GM12878 (cell line): Measurements from ENCODE around the gene ZNF836. TPM values are rescaled to one million over a fixed set of nuclear protein-coding genes. Genes with fewer than 3 reads are reported as not detected.
A peak's percentile ranks its signal among the peaks of the same experiment; 100 is the strongest.

Source experiments
- ASH2L ChIP-seq: fragments of 300-600, 200-600 bp; sonication (generic); IDR thresholded peaks from 2 replicates; pipeline ENCODE4 v1.6.1; 2017; ENCODE audit warnings: low read depth, mild to moderate bottlenecking, borderline replicate concordance
- ATF7 ChIP-seq: fragments of 450-650 bp; IDR thresholded peaks from 2 replicates; pipeline ENCODE4 v1.6.1; 2016; ENCODE audit warnings: low read depth, mild to moderate bottlenecking
- IRF4 ChIP-seq: IDR thresholded peaks from 2 replicates; pipeline ENCODE4 v1.6.1; 2011; ENCODE audit warnings: low read depth, low read length
- JUNB ChIP-seq: IDR thresholded peaks from 2 replicates; pipeline ENCODE4 v1.6.1; 2016; ENCODE audit warnings: antibody characterized with exemption, mild to moderate bottlenecking
- MYC ChIP-seq: IDR thresholded peaks from 2 replicates; pipeline ENCODE4 v1.6.1; 2011; ENCODE audit warnings: mild to moderate bottlenecking, low read length, moderate library complexity, inconsistent platforms; ENCODE audit not compliant: insufficient read depth, insufficient replicate concordance, insufficient read length, severe bottlenecking
- PAX8 ChIP-seq: fragments of 450-650 bp; IDR thresholded peaks from 2 replicates; pipeline ENCODE4 v1.6.1; 2017; ENCODE audit warnings: mild to moderate bottlenecking, moderate library complexity
- PML ChIP-seq: IDR thresholded peaks from 2 replicates; pipeline ENCODE4 v1.6.1; 2012; ENCODE audit warnings: low read length, inconsistent platforms
- SP1 ChIP-seq: IDR thresholded peaks from one replicate; pipeline ENCODE4 v1.6.1; 2011; ENCODE audit warnings: low read depth, low read length
- STAT1 ChIP-seq: fragments of 450-650 bp; conservative IDR thresholded peaks from 2 replicates; pipeline ENCODE4 v1.6.1; 2014; ENCODE audit warnings: antibody characterized with exemption, mild to moderate bottlenecking
- TCF12 ChIP-seq: IDR thresholded peaks from 2 replicates; pipeline ENCODE4 v1.6.1; 2011; ENCODE audit warnings: low read depth, mild to moderate bottlenecking, low read length
- YBX1 ChIP-seq: fragments of 450-650 bp; IDR thresholded peaks from 2 replicates; pipeline ENCODE4 v1.6.1; 2016; ENCODE audit warnings: antibody characterized with exemption
- YY1 ChIP-seq: IDR thresholded peaks from 2 replicates; pipeline ENCODE4 v1.6.1; 2011; ENCODE audit warnings: low read depth, mild to moderate bottlenecking, low read length
- ZNF622 ChIP-seq: fragments of 450-650 bp; IDR thresholded peaks from 2 replicates; pipeline ENCODE4 v1.6.1; 2017; ENCODE audit warnings: mild to moderate bottlenecking, inconsistent platforms
- polyA plus RNA-seq, 11 experiments: library from polyadenylated mRNA; depleted of rRNA in 4 of 11; unstranded in 6 of 11; stranded (reverse) in 5 of 11; fragments of >200 nt; fragmentation: Nextera tagmentation in 4 of 11; fragmentation: Illumina TruSeq in 1 of 11; extraction: Ambion mirVana in 4 of 11; extraction: Trizol in 1 of 11; gene quantifications; 1 replicate in 1 of 11; 2 replicates in 10 of 11; pipeline versions ENCODE4 v1.2.1 to v1.2.3, GENCODE V29; 2011 to 2016; ENCODE audit warnings: inconsistent platforms in 2 of 11, missing spikeins in 2 of 11, low read depth in 1 of 11
- total RNA-seq, 4 experiments: library from RNA; depleted of rRNA in 3 of 4; stranded (reverse); fragments of >200 nt in 3 of 4; fragmentation: Illumina TruSeq in 1 of 4; extraction: Trizol in 1 of 4; gene quantifications; 2 replicates each; pipeline versions ENCODE4 v1.2.1 to v1.2.3, GENCODE V29; 2013 to 2021
- TF ChIP-seq, protein P1 (sequence below): fragments of 450-650 bp; IDR thresholded peaks from 2 replicates; pipeline ENCODE4 v1.6.1; 2017; ENCODE audit warnings: mild to moderate bottlenecking, moderate library complexity
- TF ChIP-seq, protein P2 (sequence below): fragments of 450-650 bp; IDR thresholded peaks from 2 replicates; pipeline ENCODE4 v1.6.1; 2017; ENCODE audit warnings: mild to moderate bottlenecking, moderate library complexity
- TF ChIP-seq, protein P3 (sequence below): IDR thresholded peaks from 2 replicates; pipeline ENCODE4 v1.6.1; 2012; ENCODE audit warnings: mild to moderate bottlenecking, low read depth, low read length

ZNF836 gene
- total and polyA plus RNA-seq, 10 of the 15 experiments (the other 5 are each of a cell fraction or from before 2014, with no cell fraction given): 4.5 to 9.2 (median 6.2) TPM

- TF ChIP-seq PML (no peak), YY1 (0 out of 2 replicates have a peak, but pooled peaks have one; percentile 41), ZNF622 (no peak), STAT1 (no peak), ATF7 (no peak), JUNB (no peak), YBX1 (no peak), ASH2L (no peak), MYC (no peak), PAX8 (no peak), TCF12 (no peak), IRF4 (no peak), SP1 (peak; percentile 66)
- TF ChIP-seq, protein P1, sequence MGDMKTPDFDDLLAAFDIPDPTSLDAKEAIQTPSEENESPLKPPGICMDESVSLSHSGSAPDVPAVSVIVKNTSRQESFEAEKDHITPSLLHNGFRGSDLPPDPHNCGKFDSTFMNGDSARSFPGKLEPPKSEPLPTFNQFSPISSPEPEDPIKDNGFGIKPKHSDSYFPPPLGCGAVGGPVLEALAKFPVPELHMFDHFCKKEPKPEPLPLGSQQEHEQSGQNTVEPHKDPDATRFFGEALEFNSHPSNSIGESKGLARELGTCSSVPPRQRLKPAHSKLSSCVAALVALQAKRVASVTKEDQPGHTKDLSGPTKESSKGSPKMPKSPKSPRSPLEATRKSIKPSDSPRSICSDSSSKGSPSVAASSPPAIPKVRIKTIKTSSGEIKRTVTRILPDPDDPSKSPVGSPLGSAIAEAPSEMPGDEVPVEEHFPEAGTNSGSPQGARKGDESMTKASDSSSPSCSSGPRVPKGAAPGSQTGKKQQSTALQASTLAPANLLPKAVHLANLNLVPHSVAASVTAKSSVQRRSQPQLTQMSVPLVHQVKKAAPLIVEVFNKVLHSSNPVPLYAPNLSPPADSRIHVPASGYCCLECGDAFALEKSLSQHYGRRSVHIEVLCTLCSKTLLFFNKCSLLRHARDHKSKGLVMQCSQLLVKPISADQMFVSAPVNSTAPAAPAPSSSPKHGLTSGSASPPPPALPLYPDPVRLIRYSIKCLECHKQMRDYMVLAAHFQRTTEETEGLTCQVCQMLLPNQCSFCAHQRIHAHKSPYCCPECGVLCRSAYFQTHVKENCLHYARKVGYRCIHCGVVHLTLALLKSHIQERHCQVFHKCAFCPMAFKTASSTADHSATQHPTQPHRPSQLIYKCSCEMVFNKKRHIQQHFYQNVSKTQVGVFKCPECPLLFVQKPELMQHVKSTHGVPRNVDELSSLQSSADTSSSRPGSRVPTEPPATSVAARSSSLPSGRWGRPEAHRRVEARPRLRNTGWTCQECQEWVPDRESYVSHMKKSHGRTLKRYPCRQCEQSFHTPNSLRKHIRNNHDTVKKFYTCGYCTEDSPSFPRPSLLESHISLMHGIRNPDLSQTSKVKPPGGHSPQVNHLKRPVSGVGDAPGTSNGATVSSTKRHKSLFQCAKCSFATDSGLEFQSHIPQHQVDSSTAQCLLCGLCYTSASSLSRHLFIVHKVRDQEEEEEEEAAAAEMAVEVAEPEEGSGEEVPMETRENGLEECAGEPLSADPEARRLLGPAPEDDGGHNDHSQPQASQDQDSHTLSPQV: 0 out of 2 replicates have a peak, but pooled peaks have one; percentile 41
- TF ChIP-seq, protein P2, sequence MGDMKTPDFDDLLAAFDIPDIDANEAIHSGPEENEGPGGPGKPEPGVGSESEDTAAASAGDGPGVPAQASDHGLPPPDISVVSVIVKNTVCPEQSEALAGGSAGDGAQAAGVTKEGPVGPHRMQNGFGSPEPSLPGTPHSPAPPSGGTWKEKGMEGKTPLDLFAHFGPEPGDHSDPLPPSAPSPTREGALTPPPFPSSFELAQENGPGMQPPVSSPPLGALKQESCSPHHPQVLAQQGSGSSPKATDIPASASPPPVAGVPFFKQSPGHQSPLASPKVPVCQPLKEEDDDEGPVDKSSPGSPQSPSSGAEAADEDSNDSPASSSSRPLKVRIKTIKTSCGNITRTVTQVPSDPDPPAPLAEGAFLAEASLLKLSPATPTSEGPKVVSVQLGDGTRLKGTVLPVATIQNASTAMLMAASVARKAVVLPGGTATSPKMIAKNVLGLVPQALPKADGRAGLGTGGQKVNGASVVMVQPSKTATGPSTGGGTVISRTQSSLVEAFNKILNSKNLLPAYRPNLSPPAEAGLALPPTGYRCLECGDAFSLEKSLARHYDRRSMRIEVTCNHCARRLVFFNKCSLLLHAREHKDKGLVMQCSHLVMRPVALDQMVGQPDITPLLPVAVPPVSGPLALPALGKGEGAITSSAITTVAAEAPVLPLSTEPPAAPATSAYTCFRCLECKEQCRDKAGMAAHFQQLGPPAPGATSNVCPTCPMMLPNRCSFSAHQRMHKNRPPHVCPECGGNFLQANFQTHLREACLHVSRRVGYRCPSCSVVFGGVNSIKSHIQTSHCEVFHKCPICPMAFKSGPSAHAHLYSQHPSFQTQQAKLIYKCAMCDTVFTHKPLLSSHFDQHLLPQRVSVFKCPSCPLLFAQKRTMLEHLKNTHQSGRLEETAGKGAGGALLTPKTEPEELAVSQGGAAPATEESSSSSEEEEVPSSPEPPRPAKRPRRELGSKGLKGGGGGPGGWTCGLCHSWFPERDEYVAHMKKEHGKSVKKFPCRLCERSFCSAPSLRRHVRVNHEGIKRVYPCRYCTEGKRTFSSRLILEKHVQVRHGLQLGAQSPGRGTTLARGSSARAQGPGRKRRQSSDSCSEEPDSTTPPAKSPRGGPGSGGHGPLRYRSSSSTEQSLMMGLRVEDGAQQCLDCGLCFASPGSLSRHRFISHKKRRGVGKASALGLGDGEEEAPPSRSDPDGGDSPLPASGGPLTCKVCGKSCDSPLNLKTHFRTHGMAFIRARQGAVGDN: no peak
- TF ChIP-seq, protein P3, sequence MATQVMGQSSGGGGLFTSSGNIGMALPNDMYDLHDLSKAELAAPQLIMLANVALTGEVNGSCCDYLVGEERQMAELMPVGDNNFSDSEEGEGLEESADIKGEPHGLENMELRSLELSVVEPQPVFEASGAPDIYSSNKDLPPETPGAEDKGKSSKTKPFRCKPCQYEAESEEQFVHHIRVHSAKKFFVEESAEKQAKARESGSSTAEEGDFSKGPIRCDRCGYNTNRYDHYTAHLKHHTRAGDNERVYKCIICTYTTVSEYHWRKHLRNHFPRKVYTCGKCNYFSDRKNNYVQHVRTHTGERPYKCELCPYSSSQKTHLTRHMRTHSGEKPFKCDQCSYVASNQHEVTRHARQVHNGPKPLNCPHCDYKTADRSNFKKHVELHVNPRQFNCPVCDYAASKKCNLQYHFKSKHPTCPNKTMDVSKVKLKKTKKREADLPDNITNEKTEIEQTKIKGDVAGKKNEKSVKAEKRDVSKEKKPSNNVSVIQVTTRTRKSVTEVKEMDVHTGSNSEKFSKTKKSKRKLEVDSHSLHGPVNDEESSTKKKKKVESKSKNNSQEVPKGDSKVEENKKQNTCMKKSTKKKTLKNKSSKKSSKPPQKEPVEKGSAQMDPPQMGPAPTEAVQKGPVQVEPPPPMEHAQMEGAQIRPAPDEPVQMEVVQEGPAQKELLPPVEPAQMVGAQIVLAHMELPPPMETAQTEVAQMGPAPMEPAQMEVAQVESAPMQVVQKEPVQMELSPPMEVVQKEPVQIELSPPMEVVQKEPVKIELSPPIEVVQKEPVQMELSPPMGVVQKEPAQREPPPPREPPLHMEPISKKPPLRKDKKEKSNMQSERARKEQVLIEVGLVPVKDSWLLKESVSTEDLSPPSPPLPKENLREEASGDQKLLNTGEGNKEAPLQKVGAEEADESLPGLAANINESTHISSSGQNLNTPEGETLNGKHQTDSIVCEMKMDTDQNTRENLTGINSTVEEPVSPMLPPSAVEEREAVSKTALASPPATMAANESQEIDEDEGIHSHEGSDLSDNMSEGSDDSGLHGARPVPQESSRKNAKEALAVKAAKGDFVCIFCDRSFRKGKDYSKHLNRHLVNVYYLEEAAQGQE: no peak
Observed at GRCh38 chr19:52139252-52140031, 32.0 kb downstream of the ZNF836 start, which contains the start of gene ZNF616 (continued).
